Measurements from ENCODE around the gene ZBTB7C.

ZBTB7C gene

DNA sequence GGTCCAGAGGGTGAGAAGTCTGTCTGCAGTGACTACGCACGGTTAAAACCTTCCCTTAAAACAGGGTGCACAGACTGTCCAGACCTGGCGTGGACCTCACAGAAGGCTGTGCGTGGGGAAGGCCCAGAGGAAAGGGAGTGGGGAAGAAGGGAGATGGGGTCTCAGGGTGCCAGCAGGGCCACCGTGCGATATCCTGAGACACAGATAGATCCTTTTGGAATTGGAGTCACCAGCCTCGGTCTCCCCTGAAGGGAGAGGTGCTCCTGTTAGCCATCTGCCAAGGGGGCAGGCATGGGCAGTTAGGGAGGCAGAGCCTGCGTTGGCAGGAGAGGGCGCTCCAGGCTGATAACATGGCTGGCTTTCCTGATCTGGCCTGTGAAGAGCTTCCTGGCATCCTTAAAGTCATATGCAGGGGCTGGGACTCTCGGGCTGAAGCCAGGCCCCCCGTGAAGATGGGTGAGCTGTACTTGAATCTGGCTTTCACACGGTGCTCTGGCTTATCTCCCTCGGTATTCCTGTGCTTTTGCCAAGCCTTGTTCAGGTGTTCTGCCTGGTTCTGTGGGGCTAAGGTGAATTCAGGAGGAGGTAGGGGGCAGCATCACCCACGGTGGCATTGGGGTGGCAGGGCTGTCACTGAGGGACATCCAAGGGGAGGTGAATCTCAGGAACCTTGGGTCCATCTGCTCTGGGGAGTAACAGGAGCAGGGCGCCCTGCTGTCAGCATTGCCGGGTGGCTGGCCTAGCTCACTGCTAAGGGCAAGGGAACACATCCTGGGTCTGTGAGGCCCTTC is 371.5 kb downstream of the ZBTB7C start:
- no peak overlapping the region for H3K27ac ChIP-seq
- no peak for DNase-seq (ENCODE audit: low read depth, low spot score)

DNA sequence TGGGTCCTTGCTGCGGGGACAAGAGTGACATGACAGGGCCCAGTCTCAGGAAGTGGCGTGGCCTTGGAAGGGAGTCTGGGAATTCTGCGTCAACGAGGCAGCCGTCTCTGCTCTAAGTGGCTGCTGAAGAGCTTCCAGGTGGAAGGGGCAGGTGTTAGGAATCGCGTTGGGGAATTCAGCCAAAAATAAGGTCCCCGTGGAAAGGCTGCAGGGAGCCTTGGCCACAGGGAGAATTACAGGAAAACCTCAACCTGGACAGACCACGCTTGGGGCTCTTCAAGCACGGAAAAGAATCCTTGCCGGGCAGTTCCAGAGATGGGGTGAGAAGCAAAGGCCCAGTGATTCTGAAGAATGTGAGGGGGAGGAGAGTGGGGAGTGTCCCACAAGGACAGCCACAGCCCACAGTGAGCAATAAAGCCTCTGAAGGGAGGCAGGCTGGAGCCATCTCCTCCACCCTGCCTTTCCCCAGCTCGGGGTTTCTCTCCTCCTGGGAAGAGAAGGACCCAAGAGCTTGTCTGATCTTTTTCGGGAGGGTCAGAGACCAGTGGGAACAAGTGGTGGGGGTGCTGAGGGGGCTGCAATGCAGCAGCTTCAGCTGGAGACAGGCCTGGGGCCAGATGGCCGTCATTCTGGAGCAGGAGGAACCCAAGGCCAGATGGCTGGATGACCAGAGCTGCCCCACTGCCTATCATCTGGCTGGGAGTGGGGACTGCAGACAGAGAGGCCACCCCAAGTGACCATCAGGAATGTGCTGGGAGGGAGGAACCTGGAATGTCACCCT is 372.4 kb downstream of the ZBTB7C start:
- no peak overlapping the region for H3K27ac ChIP-seq
- no peak for DNase-seq (ENCODE audit: low read depth, low spot score)

DNA sequence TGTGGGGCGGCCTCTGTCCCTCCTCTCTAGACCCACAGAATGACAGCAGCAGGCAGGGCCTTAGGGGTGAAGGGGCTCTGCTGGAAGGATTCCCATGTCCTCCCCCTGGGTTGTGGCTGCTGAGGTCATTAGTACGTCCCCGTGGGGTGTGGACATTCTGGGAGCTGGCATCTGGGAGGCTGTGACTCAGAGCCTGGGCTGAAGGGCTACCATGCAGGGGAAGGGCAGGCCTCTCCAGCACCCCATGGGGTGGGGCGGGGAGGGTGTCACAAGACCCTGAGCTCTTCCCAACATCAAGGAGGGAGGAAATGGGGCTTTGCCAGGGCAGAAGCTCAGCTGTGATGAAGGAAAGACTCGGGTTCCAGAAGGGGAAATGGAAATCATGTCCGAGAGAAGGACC is 373.0 kb downstream of the ZBTB7C start:
- no peak overlapping the region for H3K27ac ChIP-seq
- no peak for DNase-seq (ENCODE audit: low read depth, low spot score)

DNA sequence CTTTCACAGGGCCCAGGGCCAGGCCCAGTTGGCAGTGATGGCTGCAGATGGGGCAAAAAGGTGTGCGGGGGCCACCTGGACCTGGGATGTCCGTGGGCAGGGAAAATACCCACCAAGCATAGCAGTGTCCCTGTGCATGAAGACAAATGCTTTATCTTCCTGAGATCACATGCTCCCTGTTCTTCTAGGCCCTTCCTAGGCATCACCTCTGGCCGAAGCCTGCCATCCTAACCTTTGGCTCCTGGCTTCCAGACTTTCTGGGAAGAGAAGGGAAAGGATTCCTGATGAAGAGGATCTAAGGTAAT is 373.7 kb downstream of the ZBTB7C start:
- H3K27ac ChIP-seq: no peak overlapping the region
- no peak for DNase-seq (ENCODE audit: low read depth, low spot score)

DNA sequence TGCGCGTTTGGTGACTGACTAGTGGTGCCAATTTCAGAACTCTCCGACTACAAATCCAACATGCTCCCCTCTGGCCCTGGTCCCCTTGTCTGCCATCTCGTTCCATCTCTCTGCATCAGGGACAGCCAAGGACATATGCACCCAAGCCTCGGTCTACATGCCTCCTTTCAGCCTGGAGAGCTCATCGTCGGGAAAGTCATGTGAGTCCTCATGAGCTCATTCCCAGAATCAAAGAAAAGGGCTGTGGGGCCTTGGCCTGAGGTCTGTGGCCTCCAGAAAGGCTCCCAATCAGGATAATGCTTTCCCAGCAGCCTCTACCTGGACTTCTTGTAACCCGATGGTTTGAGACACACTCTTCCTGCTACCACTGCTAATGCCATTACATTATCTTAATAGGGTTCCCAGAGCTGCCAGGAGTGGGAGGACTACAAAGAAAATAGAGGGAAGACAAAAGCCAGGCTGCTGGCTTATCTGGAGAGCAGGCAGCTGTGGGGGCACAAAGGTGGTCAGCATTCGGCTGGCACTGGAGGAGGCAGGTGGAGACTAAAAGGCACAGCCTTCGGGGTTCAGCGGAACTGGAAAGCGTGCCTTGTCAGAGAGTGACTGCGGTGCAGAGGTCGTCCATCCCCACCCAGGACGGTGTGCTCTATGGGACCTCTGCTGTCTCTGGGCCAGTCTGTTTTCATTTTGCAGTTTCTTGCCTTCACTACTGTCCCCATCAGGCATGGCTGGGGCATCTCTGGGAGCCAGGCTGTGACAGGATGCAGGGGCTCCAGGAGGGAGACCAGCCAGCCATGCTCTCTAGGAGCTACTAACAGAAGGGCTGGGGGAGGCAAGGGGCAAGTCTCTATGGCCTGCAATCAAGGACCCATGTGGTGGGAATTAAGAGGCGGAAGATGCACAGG is 374.3 kb downstream of the ZBTB7C start:
- no peak for DNase-seq (ENCODE audit: low read depth, low spot score)
- H3K27ac ChIP-seq: no peak overlapping the region

DNA sequence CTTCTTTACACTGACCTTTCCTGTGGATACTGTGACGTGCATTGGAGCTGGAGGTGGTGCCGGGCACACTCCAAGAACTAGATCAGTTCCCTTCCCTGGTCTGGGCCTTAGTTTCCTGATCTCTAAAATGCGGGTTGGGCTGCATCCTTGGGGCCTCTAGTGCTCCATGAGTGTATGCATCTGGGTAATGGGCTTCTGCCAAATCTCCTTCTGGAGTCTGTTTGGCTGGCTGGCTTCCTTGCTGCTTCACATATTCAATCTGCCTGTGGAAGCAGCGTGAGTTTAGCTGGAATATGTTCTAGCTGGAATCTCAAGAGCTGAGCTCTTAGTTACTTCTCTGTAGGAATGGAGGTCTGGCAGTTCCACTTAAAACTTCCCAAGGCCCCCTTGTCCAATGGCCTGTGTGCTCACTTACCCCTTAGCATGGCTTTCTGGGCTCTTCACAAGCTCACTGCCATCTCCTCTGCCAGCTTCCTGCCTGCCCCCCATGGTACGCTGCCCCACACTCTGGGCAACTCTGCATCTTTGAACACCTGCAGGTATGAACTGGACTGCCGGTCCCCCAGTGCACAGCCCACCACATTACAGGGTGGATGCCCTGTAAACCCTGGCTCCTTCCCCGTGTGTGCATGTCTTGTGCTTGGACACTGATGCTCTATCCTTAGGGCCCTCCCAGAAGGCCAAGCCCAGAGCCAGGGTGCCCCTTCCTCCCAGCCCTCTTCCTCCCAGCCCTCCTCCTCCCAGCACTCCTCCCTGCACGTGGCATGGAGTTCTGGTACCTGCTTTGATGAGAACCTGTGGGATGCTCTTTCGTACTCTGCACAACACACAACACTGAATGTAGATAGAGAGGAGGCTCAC is 375.2 kb downstream of the ZBTB7C start:
- no peak for DNase-seq (ENCODE audit: low read depth, low spot score)

DNA sequence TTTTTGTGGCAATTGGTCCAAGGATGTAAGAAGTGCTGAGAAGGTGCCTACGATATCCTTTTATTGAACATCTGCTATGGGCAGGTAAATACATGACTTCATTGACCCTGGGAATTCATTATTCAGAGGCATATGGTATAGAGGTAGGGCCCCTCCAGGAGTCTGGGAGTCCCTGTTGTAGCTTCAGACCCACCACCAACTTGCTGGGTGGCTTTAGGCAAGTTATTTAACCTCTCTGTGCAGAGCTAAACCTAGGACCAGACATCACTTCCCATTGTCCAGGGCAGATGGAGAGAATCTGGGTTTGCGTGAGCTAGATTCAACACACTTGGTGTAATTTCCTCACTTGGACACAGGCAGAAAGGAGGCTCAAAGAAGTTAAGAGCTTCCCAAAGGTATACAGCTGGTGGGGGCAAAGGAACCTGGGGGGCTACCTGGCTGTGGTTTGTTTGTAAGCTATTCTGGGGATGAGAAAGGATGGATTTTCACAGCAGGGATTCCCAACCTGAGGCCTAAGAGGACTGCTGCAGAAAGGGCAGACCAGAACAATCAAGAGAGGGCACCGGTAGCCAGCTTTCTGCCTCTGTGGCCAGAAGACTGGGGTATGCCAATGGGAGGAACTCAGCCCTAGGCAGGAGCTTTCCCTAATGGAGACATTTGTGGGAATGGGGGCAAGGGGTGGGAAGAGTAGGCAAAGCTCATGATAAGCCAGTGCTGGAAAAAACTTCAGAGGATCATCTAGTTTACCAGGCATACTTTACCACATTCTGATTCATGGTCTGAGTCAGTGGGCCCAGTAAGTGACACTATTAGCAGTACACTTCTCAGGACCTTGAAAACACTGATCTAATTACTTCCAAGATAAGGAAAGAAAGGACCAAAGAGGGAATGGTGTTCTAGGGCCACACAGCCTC is 376.1 kb downstream of the ZBTB7C start:
- DNase-seq (ENCODE audit: low read depth, low spot score): no peak
- H3K27ac ChIP-seq: no peak overlapping the region

More for the DNA sequence above, 375.2 kb downstream of the ZBTB7C start:
- no peak overlapping the region for H3K27ac ChIP-seq

DNA sequence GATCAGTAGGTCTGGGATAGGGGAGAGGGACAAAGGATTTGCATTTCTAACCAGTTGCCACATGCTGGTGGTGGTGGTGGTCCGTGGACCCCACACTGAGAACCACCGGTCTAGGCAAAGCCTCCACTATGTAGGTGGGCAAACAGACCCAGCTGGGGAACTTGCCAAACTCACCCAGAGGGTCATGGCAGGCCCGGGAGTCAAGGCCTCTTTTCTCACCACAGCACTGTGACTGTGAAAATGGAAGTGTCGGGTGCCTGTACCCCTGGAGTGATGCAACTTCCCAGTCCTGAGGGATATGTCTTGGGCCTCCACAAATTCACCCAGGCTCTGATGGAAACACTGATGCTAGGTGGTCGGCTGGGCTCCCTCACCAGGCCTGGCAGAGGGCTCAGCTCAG is 377.5 kb downstream of the ZBTB7C start:
- no peak overlapping the region for H3K27ac ChIP-seq
- DNase-seq (ENCODE audit: low read depth, low spot score): no peak

DNA sequence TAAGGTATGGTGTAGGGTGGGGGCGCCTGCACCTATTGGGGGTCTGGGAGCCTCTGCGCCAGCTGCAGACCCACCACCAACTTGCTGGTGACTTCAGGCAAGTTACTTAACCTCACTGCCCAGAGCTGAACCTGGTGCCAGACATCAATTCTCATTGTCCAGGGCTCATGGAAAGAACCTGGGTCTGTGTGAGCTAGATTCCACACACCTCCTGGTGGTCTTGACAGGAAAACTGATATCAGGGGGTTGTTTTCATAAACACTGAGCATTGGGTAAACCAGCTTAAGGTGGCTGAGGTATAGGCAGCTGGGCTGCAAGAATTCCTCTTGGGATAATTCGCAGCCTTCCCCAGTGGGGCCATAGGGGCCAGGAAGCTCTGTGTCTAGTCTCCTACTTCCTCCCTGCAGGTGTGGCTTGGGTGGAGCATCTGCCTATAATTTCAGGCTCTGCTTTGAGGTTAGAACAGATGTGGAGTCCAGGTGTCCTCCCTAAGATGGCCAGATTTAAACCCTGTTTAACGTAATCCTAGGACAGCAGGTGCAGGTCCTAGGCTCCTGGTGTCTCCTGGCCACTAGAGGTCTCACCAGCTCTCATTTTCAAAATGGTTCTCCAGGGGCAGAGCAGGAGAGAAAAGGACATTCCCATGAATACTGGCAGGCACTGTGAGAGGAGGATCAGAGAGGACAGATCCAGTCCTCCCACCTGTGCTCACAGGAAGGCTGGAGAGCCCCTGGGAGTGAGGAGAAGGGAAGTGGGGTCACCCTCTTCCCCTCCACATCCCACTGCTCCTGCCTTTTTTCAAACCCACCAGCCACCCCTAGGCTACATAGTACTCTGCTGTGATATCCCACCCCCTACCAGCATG is 378.3 kb downstream of the ZBTB7C start:
- no peak for DNase-seq (ENCODE audit: low read depth, low spot score)
- no peak overlapping the region for H3K27ac ChIP-seq

DNA sequence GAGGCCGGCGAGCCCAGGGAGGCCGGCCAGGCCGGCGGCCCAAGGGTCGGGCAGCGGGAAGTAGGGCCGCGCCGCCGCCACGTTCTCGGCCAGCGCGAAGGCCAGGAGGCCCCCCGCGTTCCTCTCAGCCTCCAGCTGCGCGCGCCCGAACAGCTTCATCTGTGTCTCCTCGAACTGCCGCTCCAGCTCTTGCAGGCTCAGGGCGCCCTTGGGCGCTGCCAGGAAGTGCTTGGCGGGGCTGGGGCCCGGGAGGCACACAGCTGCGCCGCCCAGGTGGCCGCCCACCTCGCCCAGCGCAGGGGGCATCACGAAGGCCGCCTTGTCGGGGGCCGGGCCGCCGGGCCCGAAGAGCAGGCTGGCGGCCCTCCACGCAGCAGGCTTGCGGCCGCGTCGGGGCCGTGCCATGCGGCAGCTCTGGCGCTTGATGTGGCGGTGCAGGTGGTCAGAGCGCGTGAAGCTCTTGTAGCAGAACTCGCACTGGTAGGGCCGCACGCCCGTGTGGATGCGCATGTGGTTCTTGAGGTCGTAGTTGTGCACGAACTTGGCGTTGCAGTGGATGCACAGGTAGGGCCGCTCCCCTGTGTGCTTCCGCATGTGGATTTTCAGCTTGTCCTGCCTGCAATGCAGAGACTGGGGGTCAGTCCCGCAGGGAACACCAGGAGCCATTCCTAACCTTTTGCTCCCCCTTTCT is 379.7 kb downstream of the ZBTB7C start:
- H3K27ac ChIP-seq: no peak overlapping the region
- no peak for DNase-seq (ENCODE audit: low read depth, low spot score)

DNA sequence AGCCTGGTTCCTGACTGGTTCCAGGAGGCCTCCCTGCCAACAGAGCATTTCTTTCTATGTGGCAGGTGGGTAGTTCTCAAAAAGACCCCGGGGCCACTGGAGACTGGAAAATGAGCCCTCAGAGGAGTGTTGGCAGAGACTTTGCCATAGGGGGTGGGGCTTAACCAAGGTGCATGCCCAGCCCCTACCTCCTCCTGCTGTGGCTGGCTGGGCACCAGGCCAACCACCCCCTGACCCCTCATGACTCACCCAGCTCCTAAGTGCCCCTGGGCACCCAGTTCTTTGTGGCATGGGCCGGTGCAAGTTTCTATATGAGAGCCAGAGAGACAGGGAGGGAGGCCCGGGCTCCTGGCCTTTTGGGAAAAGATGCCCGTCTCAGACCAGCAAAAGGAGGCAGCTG is 380.5 kb downstream of the ZBTB7C start:
- no peak for DNase-seq (ENCODE audit: low read depth, low spot score)
- no peak overlapping the region for H3K27ac ChIP-seq

DNA sequence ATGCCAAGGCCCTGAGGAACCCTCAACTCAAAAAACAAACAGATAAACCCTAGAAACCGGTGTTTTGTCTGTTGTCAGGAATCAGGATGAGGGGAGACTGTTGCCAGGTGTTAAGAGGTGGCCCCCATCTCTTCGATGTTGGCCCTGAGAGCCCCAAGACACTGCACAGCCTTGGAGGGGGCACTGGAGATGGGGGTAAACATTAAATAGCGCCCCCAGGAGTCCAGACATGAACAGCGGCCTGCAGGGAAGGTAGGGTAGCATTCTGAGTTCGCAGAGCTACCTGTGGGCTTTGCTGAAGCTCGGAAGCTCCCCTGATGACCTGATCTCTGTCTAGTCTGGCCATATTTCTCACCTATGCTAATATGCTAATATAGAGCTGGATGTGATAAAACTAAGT is 381.1 kb downstream of the ZBTB7C start:
- no peak overlapping the region for H3K27ac ChIP-seq

DNA sequence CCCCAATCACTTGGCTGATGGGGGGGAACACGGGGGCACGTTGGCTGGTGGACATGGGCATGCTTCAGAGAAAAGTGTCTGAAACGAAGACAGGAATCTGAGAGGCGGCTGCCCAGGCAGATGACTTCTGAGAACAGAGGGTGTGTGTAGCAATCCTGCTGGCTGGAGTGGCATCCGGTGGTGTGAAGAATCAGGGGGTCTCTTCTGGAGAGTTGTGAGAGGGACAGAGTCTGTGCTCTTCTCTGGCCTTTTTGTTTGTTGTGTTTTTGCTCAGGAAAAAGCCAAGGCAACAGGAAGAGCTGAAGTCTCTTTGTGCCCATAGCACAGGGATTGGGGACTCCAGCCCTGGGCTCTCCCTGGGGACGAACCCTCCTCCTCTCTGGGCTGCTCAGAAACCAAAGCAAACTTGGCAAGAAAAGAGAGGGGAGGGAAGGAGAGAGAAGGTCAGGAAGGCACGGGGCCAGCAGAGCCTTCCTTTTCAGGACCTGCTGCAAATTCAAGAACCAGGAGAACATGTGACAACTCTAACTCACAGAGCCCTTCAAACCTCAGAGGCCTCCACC is 381.7 kb downstream of the ZBTB7C start:
- no peak overlapping the region for H3K27ac ChIP-seq
- DNase-seq (ENCODE audit: low read depth, low spot score): no peak

More for the DNA sequence above, 381.1 kb downstream of the ZBTB7C start:
- DNase-seq (ENCODE audit: low read depth, low spot score): no peak

DNA sequence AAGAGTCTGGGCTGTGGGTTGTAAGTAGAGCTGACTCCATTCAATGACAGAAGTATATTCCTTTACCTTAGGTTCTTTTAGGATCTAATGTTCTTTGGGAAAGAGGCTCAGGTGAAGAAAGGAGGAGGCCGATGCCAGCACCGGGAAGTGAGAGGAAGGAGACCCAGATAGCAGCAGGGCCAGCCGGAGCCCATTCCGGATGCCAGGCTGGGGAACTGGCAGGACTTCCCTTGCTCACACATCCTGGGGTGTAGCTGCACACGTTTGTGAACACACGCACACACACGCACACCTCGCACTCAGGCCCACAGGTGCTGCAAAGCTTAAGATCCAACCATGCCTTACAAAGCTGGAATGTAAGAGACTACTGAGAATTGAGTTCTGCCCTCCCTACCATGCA is 383.0 kb downstream of the ZBTB7C start:
- no peak overlapping the region for H3K27ac ChIP-seq
- no peak for DNase-seq (ENCODE audit: low read depth, low spot score)

DNA sequence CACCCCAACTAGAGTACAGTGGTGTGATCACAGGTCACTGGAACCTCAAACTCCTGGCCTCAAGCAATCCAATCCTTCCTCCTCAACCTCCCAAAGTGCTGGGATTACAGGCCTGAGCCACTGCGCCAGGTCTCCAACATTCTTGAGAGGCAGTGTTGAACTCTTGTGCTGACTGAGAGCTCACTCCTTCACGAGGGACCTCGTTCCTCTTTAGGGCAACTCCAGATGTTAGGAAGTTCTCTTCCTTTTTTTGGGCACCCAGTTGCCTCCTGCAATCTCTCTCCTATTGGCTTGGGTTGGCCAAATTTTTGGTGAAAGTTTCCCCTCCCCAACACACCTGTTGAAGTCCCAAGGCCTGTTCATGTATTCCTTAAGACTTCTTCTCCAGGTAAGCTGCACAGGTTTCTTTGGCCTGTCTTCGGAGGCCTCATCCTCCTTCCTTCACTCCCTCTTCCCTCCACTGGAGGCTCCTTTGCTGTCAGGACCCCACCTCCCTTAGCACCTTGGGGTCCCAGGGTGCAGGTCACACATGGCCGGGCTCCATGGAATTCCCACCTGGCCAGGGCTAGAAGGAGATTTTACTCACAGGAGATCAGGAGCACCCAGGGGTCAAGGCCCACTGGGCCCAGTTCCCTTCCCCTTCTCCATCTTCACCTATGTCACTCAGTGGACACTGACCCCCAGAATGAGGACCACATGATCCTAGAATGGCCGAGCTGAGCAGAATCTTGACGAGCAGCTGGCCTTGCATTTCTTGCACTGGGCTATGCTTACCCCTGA is 384.1 kb downstream of the ZBTB7C start:
- H3K27ac ChIP-seq: no peak overlapping the region
- no peak for DNase-seq (ENCODE audit: low read depth, low spot score)

DNA sequence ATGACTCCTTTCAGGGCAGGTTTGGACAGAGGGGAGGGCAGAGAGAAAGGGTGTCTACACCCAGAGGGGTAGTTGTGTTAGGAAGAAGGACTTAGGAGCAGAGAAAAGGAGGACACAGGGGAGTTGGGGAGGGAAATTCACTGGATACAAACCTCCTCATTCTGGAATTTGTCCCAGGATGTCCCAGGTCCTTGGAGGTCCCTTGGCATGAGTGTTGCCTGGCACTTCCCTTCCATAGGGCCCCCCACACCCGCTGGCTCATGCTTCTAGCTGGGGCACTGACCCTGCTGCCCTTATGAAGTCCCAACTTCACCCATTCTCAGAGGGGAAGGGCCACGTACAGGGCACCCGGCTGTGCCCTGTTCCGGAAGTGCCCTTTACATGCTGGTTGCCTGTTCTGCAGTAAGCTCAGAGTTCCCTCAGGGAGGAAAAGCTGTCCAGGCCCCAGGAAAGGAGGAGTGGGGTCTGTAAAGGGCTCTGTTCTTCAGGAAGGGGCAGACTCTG is 385.1 kb downstream of the ZBTB7C start:
- H3K27ac ChIP-seq: peak overlapping the region; percentile 49
- DNase-seq (ENCODE audit: low read depth, low spot score): no peak
